ENCODE data around the gene PSMB5. TPM values are rescaled to one million over a fixed set of nuclear protein-coding genes. Genes with fewer than 3 reads are reported as not detected.

Gene PSMB5
- total RNA-seq, 1 donor from 2014 or later = 183 TPM

- Histone ChIP-seq H3K36me3 (ENCODE audit: control insufficient read depth in 3 of 3, insufficient read depth in 3 of 3, low read length in 3 of 3) (peaks cover 39 to 41% (median 39%) of the 10 kb centered on the region in 3 donors), H3K4me3 (ENCODE audit: low read length in 3 of 3) (no peak overlapping the region), H3K27me3 (ENCODE audit: control insufficient read depth in 3 of 3, insufficient read depth in 3 of 3, low read length in 3 of 3) (no peaks in the 10 kb centered on the region), H3K9ac (ENCODE audit: low read depth in 1 of 3, low read length in 3 of 3) (no peak overlapping the region), H3K4me1 (ENCODE audit: control insufficient read depth in 3 of 3, insufficient read depth in 3 of 3, low read length in 3 of 3) (peaks cover 7 to 14% (median 13%) of the 10 kb centered on the region in 3 donors), H3K9me3 (ENCODE audit: control insufficient read depth in 3 of 3, low read length in 3 of 3) (no peaks in the 10 kb centered on the region), H3K27ac (ENCODE audit: low read depth, low read length) (no peak overlapping the region)
Measured at GRCh38 chr14:23028799-23029198, 5.9 kb downstream of the PSMB5 start.

GRCh38 chr14:23025151-23025814 is 9.4 kb downstream of the PSMB5 start:
- H3K9ac ChIP-seq (ENCODE audit: low read depth in 1 of 3, low read length in 3 of 3) = no peak overlapping the region
- H3K9me3 ChIP-seq (ENCODE audit: control insufficient read depth in 3 of 3, low read length in 3 of 3) = no peaks in the 10 kb centered on the region
- H3K27me3 ChIP-seq (ENCODE audit: control insufficient read depth in 3 of 3, insufficient read depth in 3 of 3, low read length in 3 of 3) = no peaks in the 10 kb centered on the region
- peaks cover 19 to 26% (median 23%) of the 10 kb centered on the region in 3 donors for H3K36me3 ChIP-seq (ENCODE audit: control insufficient read depth in 3 of 3, insufficient read depth in 3 of 3, low read length in 3 of 3)
- peaks cover 0 to 6% (median 4%) of the 10 kb centered on the region in 3 donors for H3K4me1 ChIP-seq (ENCODE audit: control insufficient read depth in 3 of 3, insufficient read depth in 3 of 3, low read length in 3 of 3)
- no peak overlapping the region for H3K4me3 ChIP-seq (ENCODE audit: low read length in 3 of 3)
- H3K27ac ChIP-seq (ENCODE audit: low read depth, low read length) = no peak overlapping the region

GRCh38 chr14:23024612-23025075 is 10.1 kb downstream of the PSMB5 start:
- H3K4me3 ChIP-seq (ENCODE audit: low read length in 3 of 3) = no peak overlapping the region
- H3K27ac ChIP-seq (ENCODE audit: low read depth, low read length) = no peak overlapping the region
- peaks cover 0 to 6% (median 4%) of the 10 kb centered on the region in 3 donors for H3K4me1 ChIP-seq (ENCODE audit: control insufficient read depth in 3 of 3, insufficient read depth in 3 of 3, low read length in 3 of 3)
- H3K9ac ChIP-seq (ENCODE audit: low read depth in 1 of 3, low read length in 3 of 3) = no peak overlapping the region
- H3K36me3 ChIP-seq (ENCODE audit: control insufficient read depth in 3 of 3, insufficient read depth in 3 of 3, low read length in 3 of 3) = peaks cover 19 to 26% (median 23%) of the 10 kb centered on the region in 3 donors
- no peaks in the 10 kb centered on the region for H3K27me3 ChIP-seq (ENCODE audit: control insufficient read depth in 3 of 3, insufficient read depth in 3 of 3, low read length in 3 of 3)
- H3K9me3 ChIP-seq (ENCODE audit: control insufficient read depth in 3 of 3, low read length in 3 of 3) = no peaks in the 10 kb centered on the region

- H3K4me3 ChIP-seq (ENCODE audit: low read length in 3 of 3) = no peak overlapping the region
- H3K27me3 ChIP-seq (ENCODE audit: control insufficient read depth in 3 of 3, insufficient read depth in 3 of 3, low read length in 3 of 3) = no peaks in the 10 kb centered on the region
- H3K9me3 ChIP-seq (ENCODE audit: control insufficient read depth in 3 of 3, low read length in 3 of 3) = no peaks in the 10 kb centered on the region
- peaks cover 15 to 21% (median 21%) of the 10 kb centered on the region in 3 donors for H3K36me3 ChIP-seq (ENCODE audit: control insufficient read depth in 3 of 3, insufficient read depth in 3 of 3, low read length in 3 of 3)
- no peak overlapping the region for H3K9ac ChIP-seq (ENCODE audit: low read depth in 1 of 3, low read length in 3 of 3)
- no peak overlapping the region for H3K27ac ChIP-seq (ENCODE audit: low read depth, low read length)
- H3K4me1 ChIP-seq (ENCODE audit: control insufficient read depth in 3 of 3, insufficient read depth in 3 of 3, low read length in 3 of 3) = peaks cover 0 to 3% (median 0%) of the 10 kb centered on the region in 3 donors
Measured at GRCh38 chr14:23023795-23024152, 10.9 kb downstream of the PSMB5 start.

GRCh38 chr14:23023022-23023794 is 11.5 kb downstream of the PSMB5 start:
- H3K27me3 ChIP-seq (ENCODE audit: control insufficient read depth in 3 of 3, insufficient read depth in 3 of 3, low read length in 3 of 3) = no peaks in the 10 kb centered on the region
- no peak overlapping the region for H3K4me3 ChIP-seq (ENCODE audit: low read length in 3 of 3)
- peaks cover 0 to 3% (median 0%) of the 10 kb centered on the region in 3 donors for H3K4me1 ChIP-seq (ENCODE audit: control insufficient read depth in 3 of 3, insufficient read depth in 3 of 3, low read length in 3 of 3)
- no peak overlapping the region for H3K9ac ChIP-seq (ENCODE audit: low read depth in 1 of 3, low read length in 3 of 3)
- no peak overlapping the region for H3K27ac ChIP-seq (ENCODE audit: low read depth, low read length)
- no peaks in the 10 kb centered on the region for H3K9me3 ChIP-seq (ENCODE audit: control insufficient read depth in 3 of 3, low read length in 3 of 3)
- H3K36me3 ChIP-seq (ENCODE audit: control insufficient read depth in 3 of 3, insufficient read depth in 3 of 3, low read length in 3 of 3) = peaks cover 13 to 17% (median 17%) of the 10 kb centered on the region in 3 donors

- no peaks in the 10 kb centered on the region for H3K4me1 ChIP-seq (ENCODE audit: control insufficient read depth in 3 of 3, insufficient read depth in 3 of 3, low read length in 3 of 3)
- no peak overlapping the region for H3K27ac ChIP-seq (ENCODE audit: low read depth, low read length)
- no peaks in the 10 kb centered on the region for H3K27me3 ChIP-seq (ENCODE audit: control insufficient read depth in 3 of 3, insufficient read depth in 3 of 3, low read length in 3 of 3)
- no peak overlapping the region for H3K9ac ChIP-seq (ENCODE audit: low read depth in 1 of 3, low read length in 3 of 3)
- no peak overlapping the region for H3K4me3 ChIP-seq (ENCODE audit: low read length in 3 of 3)
- H3K36me3 ChIP-seq (ENCODE audit: control insufficient read depth in 3 of 3, insufficient read depth in 3 of 3, low read length in 3 of 3) = peaks cover 13 to 15% (median 14%) of the 10 kb centered on the region in 3 donors
- no peaks in the 10 kb centered on the region for H3K9me3 ChIP-seq (ENCODE audit: control insufficient read depth in 3 of 3, low read length in 3 of 3)
Measured at GRCh38 chr14:23021889-23022442, 12.7 kb downstream of the PSMB5 start.

GRCh38 chr14:23021434-23021833 is 13.3 kb downstream of the PSMB5 start:
- H3K9me3 ChIP-seq (ENCODE audit: control insufficient read depth in 3 of 3, low read length in 3 of 3) = no peaks in the 10 kb centered on the region
- no peaks in the 10 kb centered on the region for H3K27me3 ChIP-seq (ENCODE audit: control insufficient read depth in 3 of 3, insufficient read depth in 3 of 3, low read length in 3 of 3)
- peaks cover 13 to 15% (median 14%) of the 10 kb centered on the region in 3 donors for H3K36me3 ChIP-seq (ENCODE audit: control insufficient read depth in 3 of 3, insufficient read depth in 3 of 3, low read length in 3 of 3)
- no peak overlapping the region for H3K9ac ChIP-seq (ENCODE audit: low read depth in 1 of 3, low read length in 3 of 3)
- no peak overlapping the region for H3K27ac ChIP-seq (ENCODE audit: low read depth, low read length)
- H3K4me1 ChIP-seq (ENCODE audit: control insufficient read depth in 3 of 3, insufficient read depth in 3 of 3, low read length in 3 of 3) = no peaks in the 10 kb centered on the region
- no peak overlapping the region for H3K4me3 ChIP-seq (ENCODE audit: low read length in 3 of 3)

- Histone ChIP-seq H3K9ac (ENCODE audit: low read depth in 1 of 3, low read length in 3 of 3) (no peak overlapping the region), H3K36me3 (ENCODE audit: control insufficient read depth in 3 of 3, insufficient read depth in 3 of 3, low read length in 3 of 3) (peaks cover 4 to 8% (median 6%) of the 10 kb centered on the region in 3 donors), H3K27me3 (ENCODE audit: control insufficient read depth in 3 of 3, insufficient read depth in 3 of 3, low read length in 3 of 3) (no peaks in the 10 kb centered on the region), H3K4me3 (ENCODE audit: low read length in 3 of 3) (no peak overlapping the region), H3K4me1 (ENCODE audit: control insufficient read depth in 3 of 3, insufficient read depth in 3 of 3, low read length in 3 of 3) (no peaks in the 10 kb centered on the region), H3K27ac (ENCODE audit: low read depth, low read length) (no peak overlapping the region), H3K9me3 (ENCODE audit: control insufficient read depth in 3 of 3, low read length in 3 of 3) (no peaks in the 10 kb centered on the region)
Measured at GRCh38 chr14:23020143-23021128, 14.3 kb downstream of the PSMB5 start.

GRCh38 chr14:23018107-23018506 is 16.6 kb downstream of the PSMB5 start:
- Histone ChIP-seq H3K4me3 (ENCODE audit: low read length in 3 of 3) (no peak overlapping the region), H3K27ac (ENCODE audit: low read depth, low read length) (no peak overlapping the region), H3K27me3 (ENCODE audit: control insufficient read depth in 3 of 3, insufficient read depth in 3 of 3, low read length in 3 of 3) (no peaks in the 10 kb centered on the region), H3K4me1 (ENCODE audit: control insufficient read depth in 3 of 3, insufficient read depth in 3 of 3, low read length in 3 of 3) (no peaks in the 10 kb centered on the region), H3K36me3 (ENCODE audit: control insufficient read depth in 3 of 3, insufficient read depth in 3 of 3, low read length in 3 of 3) (no peaks in the 10 kb centered on the region), H3K9ac (ENCODE audit: low read depth in 1 of 3, low read length in 3 of 3) (no peak overlapping the region), H3K9me3 (ENCODE audit: control insufficient read depth in 3 of 3, low read length in 3 of 3) (no peaks in the 10 kb centered on the region)

All from skeletal muscle tissue (tissue), 4 donors.